Measurements from ENCODE around the gene AKAP14.
A peak's percentile ranks its signal among the peaks of the same experiment; 100 is the strongest.
"Not testable (repeated sequence)": the region's sequence is repeated elsewhere in the genome, so short reads cannot be mapped to it uniquely, and the experiment has no call there.

The AKAP14 gene

DNA sequence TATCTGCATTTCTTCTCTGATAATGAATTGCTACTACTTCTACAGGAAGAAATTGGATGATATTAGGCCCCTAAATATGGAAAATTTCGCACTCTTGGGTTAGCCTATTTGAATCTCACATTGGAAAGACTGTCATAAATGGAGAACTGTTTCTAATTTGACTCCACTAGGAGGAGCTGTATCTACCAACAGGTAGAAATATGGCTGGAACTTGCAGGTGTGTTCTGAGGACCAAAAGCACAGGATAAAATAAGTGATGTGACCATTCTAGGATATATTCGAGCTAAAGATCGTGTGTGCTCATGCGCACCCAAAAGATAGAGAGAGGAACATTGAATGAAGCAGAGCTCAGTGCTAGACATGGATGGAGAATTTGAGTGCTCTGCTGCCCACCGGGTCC lies 52.7 kb downstream of the AKAP14 start:
- Histone ChIP-seq H4K20me1 (ENCODE audit: insufficient read depth, low read length, poor library complexity, severe bottlenecking) (no peaks in the 10 kb centered on the region), H3K27me3 (ENCODE audit: insufficient read depth, low read length, poor library complexity, severe bottlenecking) (peaks cover 19% of the 10 kb centered on the region), H3K9me3 (ENCODE audit: insufficient read depth, low read depth, low read length) (no peaks in the 10 kb centered on the region), H3F3A (ENCODE audit: low read depth) (no peaks in the 10 kb centered on the region), H3K9me2 (replicated peaks; ENCODE audit: low read depth, low read length) (no peaks in the 10 kb centered on the region), H3K4me3 (ENCODE audit: low read length, poor library complexity, severe bottlenecking) (no peak overlapping the region), H2AFZ (ENCODE audit: low read length) (no peak overlapping the region), H3K4me1 (ENCODE audit: insufficient read depth, low read length, poor library complexity, severe bottlenecking) (no peaks in the 10 kb centered on the region), H3K4me2 (ENCODE audit: low read depth, low read length, poor library complexity, severe bottlenecking) (no peak overlapping the region), H3K79me2 (ENCODE audit: insufficient read depth, low read length) (no peaks in the 10 kb centered on the region), H3K9ac (ENCODE audit: low read depth, low read length, poor library complexity, severe bottlenecking) (no peak overlapping the region), H3K36me3 (ENCODE audit: insufficient read depth, low read length) (no peaks in the 10 kb centered on the region)
- TF ChIP-seq, protein P1, sequence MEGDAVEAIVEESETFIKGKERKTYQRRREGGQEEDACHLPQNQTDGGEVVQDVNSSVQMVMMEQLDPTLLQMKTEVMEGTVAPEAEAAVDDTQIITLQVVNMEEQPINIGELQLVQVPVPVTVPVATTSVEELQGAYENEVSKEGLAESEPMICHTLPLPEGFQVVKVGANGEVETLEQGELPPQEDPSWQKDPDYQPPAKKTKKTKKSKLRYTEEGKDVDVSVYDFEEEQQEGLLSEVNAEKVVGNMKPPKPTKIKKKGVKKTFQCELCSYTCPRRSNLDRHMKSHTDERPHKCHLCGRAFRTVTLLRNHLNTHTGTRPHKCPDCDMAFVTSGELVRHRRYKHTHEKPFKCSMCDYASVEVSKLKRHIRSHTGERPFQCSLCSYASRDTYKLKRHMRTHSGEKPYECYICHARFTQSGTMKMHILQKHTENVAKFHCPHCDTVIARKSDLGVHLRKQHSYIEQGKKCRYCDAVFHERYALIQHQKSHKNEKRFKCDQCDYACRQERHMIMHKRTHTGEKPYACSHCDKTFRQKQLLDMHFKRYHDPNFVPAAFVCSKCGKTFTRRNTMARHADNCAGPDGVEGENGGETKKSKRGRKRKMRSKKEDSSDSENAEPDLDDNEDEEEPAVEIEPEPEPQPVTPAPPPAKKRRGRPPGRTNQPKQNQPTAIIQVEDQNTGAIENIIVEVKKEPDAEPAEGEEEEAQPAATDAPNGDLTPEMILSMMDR (conservative IDR thresholded peaks at IDR 0.05; ENCODE audit: low read length), result peak; percentile 45
- TF ChIP-seq EZH2phosphoT487 (IDR thresholded peaks at IDR 0.05; ENCODE audit: borderline replicate concordance), result no peak

DNA sequence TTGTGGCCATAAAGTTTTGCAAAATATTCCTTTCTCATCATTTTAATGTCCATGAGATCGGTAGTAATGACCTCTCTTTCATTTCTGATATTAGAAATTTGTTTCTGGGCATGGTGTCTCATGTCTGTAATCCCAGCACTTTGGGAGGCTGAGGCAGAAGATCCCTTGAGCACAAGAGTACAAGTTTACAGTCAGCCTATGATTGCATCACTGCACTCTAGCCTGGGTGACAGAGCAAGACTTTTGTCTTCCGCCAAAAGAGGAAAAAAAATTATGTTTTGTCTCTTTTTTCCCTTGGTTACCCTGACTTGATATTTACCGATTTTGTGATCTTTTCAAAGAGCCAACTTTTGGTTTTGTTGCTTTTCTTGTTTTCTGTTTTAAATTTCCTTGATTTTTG lies 58.7 kb downstream of the AKAP14 start:
- no peak overlapping the region for H3K4me2 ChIP-seq (ENCODE audit: low read depth, low read length, poor library complexity, severe bottlenecking)
- H3K9ac ChIP-seq (ENCODE audit: low read depth, low read length, poor library complexity, severe bottlenecking), result no peak overlapping the region
- no peaks in the 10 kb centered on the region for H3K4me1 ChIP-seq (ENCODE audit: insufficient read depth, low read length, poor library complexity, severe bottlenecking)
- no peaks in the 10 kb centered on the region for H3K79me2 ChIP-seq (ENCODE audit: insufficient read depth, low read length)
- H3K9me3 ChIP-seq (ENCODE audit: insufficient read depth, low read depth, low read length), result no peaks in the 10 kb centered on the region
- H3F3A ChIP-seq (ENCODE audit: low read depth), result no peaks in the 10 kb centered on the region
- no peak overlapping the region for H3K4me3 ChIP-seq (ENCODE audit: low read length, poor library complexity, severe bottlenecking)
- no peaks in the 10 kb centered on the region for H4K20me1 ChIP-seq (ENCODE audit: insufficient read depth, low read length, poor library complexity, severe bottlenecking)
- H3K36me3 ChIP-seq (ENCODE audit: insufficient read depth, low read length), result no peaks in the 10 kb centered on the region
- no peak for TF ChIP-seq EZH2phosphoT487 (IDR thresholded peaks at IDR 0.05; ENCODE audit: borderline replicate concordance)
- TF ChIP-seq, protein P1 (conservative IDR thresholded peaks at IDR 0.05; ENCODE audit: low read length), result no peak
- H3K27me3 ChIP-seq (ENCODE audit: insufficient read depth, low read length, poor library complexity, severe bottlenecking), result peaks cover 49% of the 10 kb centered on the region
- no peaks in the 10 kb centered on the region for H3K9me2 ChIP-seq (replicated peaks; ENCODE audit: low read depth, low read length)
- H2AFZ ChIP-seq (ENCODE audit: low read length), result no peak overlapping the region

DNA sequence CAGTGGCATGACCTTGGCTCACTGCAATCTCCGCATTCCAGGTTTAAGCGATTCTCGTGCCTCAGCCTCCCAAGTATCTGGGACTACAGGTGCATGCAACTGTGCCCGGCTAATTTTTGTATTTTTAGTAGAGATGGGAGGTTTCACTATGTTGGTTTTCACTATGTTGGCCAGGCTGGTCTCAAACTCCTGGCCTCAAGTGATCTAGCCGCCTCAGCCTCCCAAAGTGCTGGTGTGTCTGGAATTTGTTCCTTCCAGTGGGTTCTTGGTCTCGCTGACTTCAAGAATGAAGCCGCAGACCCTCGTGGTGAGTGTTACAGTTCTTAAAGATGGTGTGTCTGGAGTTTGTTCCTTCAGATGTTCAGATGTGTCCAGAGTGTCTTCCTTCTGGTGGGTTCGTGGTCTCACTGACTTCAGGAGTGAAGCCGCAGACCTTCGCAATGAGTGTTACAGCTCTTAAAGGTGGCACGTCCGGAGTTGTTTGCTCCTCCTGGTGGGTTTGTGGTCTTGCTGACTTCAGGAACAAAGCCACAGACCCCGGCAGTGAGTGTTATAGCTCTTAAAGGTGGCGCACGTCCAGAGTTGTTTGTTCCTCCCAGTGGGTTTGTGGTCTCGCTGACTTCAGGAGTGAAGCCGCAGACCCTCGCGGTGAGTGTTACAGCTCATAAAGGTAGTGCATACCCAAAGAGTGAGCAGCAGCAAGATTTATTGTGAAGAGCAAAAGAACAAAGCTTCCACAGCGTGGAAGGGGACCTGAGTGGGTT lies 60.3 kb downstream of the AKAP14 start:
- not testable (repeated sequence) for H3K4me2 ChIP-seq (ENCODE audit: low read depth, low read length, poor library complexity, severe bottlenecking); H3K9me2 ChIP-seq (replicated peaks; ENCODE audit: low read depth, low read length); H3F3A ChIP-seq (ENCODE audit: low read depth); H3K9ac ChIP-seq (ENCODE audit: low read depth, low read length, poor library complexity, severe bottlenecking); H3K36me3 ChIP-seq (ENCODE audit: insufficient read depth, low read length); H4K20me1 ChIP-seq (ENCODE audit: insufficient read depth, low read length, poor library complexity, severe bottlenecking); H2AFZ ChIP-seq (ENCODE audit: low read length); H3K4me1 ChIP-seq (ENCODE audit: insufficient read depth, low read length, poor library complexity, severe bottlenecking); H3K79me2 ChIP-seq (ENCODE audit: insufficient read depth, low read length); H3K9me3 ChIP-seq (ENCODE audit: insufficient read depth, low read depth, low read length); H3K4me3 ChIP-seq (ENCODE audit: low read length, poor library complexity, severe bottlenecking)
- peaks cover 64% of the 10 kb centered on the region for H3K27me3 ChIP-seq (ENCODE audit: insufficient read depth, low read length, poor library complexity, severe bottlenecking)

DNA sequence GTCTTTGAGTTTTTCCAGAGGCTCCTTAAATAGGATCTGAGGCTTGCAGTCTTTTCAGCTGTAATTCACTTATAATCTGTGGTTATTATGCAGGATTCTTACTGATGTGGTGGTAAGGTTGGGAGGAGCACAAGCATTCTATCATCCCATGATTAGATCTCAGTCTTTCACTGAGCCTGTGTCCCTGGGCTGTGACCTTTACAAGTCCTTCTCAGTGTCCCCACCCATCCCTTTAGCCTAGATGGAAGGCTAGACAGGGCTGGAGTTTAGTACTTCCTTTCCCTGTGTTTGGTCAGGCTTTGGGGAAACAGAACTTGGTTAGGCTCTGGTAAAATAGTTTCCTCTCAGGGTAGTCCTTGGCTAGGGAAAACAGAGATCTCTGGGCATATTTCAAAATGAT lies 64.9 kb downstream of the AKAP14 start:
- Histone ChIP-seq H4K20me1 (ENCODE audit: insufficient read depth, low read length, poor library complexity, severe bottlenecking) (no peaks in the 10 kb centered on the region), H3K79me2 (ENCODE audit: insufficient read depth, low read length) (no peaks in the 10 kb centered on the region), H3K9me2 (replicated peaks; ENCODE audit: low read depth, low read length) (no peaks in the 10 kb centered on the region), H3K4me3 (ENCODE audit: low read length, poor library complexity, severe bottlenecking) (no peak overlapping the region), H3K9ac (ENCODE audit: low read depth, low read length, poor library complexity, severe bottlenecking) (no peak overlapping the region), H3K9me3 (ENCODE audit: insufficient read depth, low read depth, low read length) (no peaks in the 10 kb centered on the region), H3K4me1 (ENCODE audit: insufficient read depth, low read length, poor library complexity, severe bottlenecking) (no peaks in the 10 kb centered on the region), H3F3A (ENCODE audit: low read depth) (no peaks in the 10 kb centered on the region), H3K4me2 (ENCODE audit: low read depth, low read length, poor library complexity, severe bottlenecking) (no peak overlapping the region), H3K27me3 (ENCODE audit: insufficient read depth, low read length, poor library complexity, severe bottlenecking) (peaks cover 29% of the 10 kb centered on the region), H2AFZ (ENCODE audit: low read length) (no peak overlapping the region), H3K36me3 (ENCODE audit: insufficient read depth, low read length) (no peaks in the 10 kb centered on the region)
- no peak for TF ChIP-seq EZH2phosphoT487 (IDR thresholded peaks at IDR 0.05; ENCODE audit: borderline replicate concordance)
- TF ChIP-seq, protein P1 (conservative IDR thresholded peaks at IDR 0.05; ENCODE audit: low read length), result no peak

DNA sequence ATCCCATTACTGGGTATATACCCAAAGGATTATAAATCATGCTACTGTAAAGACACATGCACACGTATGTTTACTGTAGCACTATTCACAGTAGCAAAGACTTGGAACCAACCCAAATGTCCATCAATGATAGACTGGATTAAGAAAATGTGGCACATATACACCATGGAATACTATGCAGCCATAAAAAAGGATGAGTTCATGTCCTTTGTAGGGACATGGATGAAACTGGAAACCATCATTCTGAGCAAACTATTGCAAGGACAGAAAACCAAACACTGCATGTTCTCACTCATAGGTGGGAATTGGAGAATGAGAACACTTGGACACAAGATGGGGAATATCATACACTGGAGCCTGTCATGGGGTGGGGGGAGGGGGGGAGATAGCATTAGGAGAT lies 71.1 kb downstream of the AKAP14 start:
- not testable (repeated sequence) for H3K9me3 ChIP-seq (ENCODE audit: insufficient read depth, low read depth, low read length); H3K4me2 ChIP-seq (ENCODE audit: low read depth, low read length, poor library complexity, severe bottlenecking); H3K36me3 ChIP-seq (ENCODE audit: insufficient read depth, low read length); H3K4me3 ChIP-seq (ENCODE audit: low read length, poor library complexity, severe bottlenecking); H3K9me2 ChIP-seq (replicated peaks; ENCODE audit: low read depth, low read length); H3K79me2 ChIP-seq (ENCODE audit: insufficient read depth, low read length); H2AFZ ChIP-seq (ENCODE audit: low read length); H3F3A ChIP-seq (ENCODE audit: low read depth); H3K27me3 ChIP-seq (ENCODE audit: insufficient read depth, low read length, poor library complexity, severe bottlenecking); H3K9ac ChIP-seq (ENCODE audit: low read depth, low read length, poor library complexity, severe bottlenecking); H4K20me1 ChIP-seq (ENCODE audit: insufficient read depth, low read length, poor library complexity, severe bottlenecking); H3K4me1 ChIP-seq (ENCODE audit: insufficient read depth, low read length, poor library complexity, severe bottlenecking)

All from Loucy (cell line).